Measurements from ENCODE around the gene BATF3. TPM values are rescaled to one million over a fixed set of nuclear protein-coding genes. Genes with fewer than 3 reads are reported as not detected.

Gene BATF3
- total RNA-seq, 1 experiment from 2014 or later: 3.9 TPM

GRCh38 chr1:212650228-212650627 lies 49.4 kb downstream of the BATF3 start:
- CTCF ChIA-PET: interaction anchor here (1.0 to 2.6 kb wide), 3 partner anchors 15 to 173 kb away, joined by 3 to 14 read pairs (median 10); no protein-coding TSS in a partner anchor
- no peak for ATAC-seq
- Mint-ChIP-seq H3K27me3 (ENCODE audit: low read depth) (no peaks in the 10 kb centered on the region; the same call in 1 of the 2 replicates), H3K36me3 (no peaks in the 10 kb centered on the region), H3K9me3 (no peaks in the 10 kb centered on the region), H3K4me3 (no peak overlapping the region), H3K4me1 (no peaks in the 10 kb centered on the region), H3K27ac (no peak overlapping the region)
- POLR2A ChIA-PET: no interaction called here
- no peak for DNase-seq (ENCODE audit: low spot score)
- TF ChIP-seq ETV6 (CRISPR knock-in tag; IDR thresholded peaks at IDR 0.05): no peak
- no peak for TF ChIP-seq ATF3 (CRISPR knock-in tag; conservative IDR thresholded peaks at IDR 0.05)
- TF ChIP-seq SMAD3 (CRISPR knock-in tag; IDR thresholded peaks at IDR 0.05; ENCODE audit: borderline replicate concordance): no peak
- TF ChIP-seq ELF4 (CRISPR knock-in tag; IDR thresholded peaks at IDR 0.05; ENCODE audit: low read depth): no peak
- no peak for TF ChIP-seq ATF1 (CRISPR knock-in tag; IDR thresholded peaks at IDR 0.05)
- no peak for TF ChIP-seq USF2 (CRISPR knock-in tag; IDR thresholded peaks at IDR 0.05)
- TF ChIP-seq, protein P1, sequence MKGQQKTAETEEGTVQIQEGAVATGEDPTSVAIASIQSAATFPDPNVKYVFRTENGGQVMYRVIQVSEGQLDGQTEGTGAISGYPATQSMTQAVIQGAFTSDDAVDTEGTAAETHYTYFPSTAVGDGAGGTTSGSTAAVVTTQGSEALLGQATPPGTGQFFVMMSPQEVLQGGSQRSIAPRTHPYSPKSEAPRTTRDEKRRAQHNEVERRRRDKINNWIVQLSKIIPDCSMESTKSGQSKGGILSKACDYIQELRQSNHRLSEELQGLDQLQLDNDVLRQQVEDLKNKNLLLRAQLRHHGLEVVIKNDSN (CRISPR knock-in tag; IDR thresholded peaks at IDR 0.05): no peak
- TF ChIP-seq, protein P2, sequence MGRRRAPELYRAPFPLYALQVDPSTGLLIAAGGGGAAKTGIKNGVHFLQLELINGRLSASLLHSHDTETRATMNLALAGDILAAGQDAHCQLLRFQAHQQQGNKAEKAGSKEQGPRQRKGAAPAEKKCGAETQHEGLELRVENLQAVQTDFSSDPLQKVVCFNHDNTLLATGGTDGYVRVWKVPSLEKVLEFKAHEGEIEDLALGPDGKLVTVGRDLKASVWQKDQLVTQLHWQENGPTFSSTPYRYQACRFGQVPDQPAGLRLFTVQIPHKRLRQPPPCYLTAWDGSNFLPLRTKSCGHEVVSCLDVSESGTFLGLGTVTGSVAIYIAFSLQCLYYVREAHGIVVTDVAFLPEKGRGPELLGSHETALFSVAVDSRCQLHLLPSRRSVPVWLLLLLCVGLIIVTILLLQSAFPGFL (CRISPR knock-in tag; IDR thresholded peaks at IDR 0.05; ENCODE audit: borderline replicate concordance): no peak
- no peak for TF ChIP-seq NFYB (CRISPR knock-in tag; conservative IDR thresholded peaks at IDR 0.05; ENCODE audit: low read depth)
- TF ChIP-seq OVOL2 (CRISPR knock-in tag; IDR thresholded peaks at IDR 0.05; ENCODE audit: borderline replicate concordance): no peak
- no peak for TF ChIP-seq NFE2L1 (CRISPR knock-in tag; IDR thresholded peaks at IDR 0.05)
- TF ChIP-seq RELA (CRISPR knock-in tag; IDR thresholded peaks at IDR 0.05; ENCODE audit: borderline replicate concordance): no peak
- TF ChIP-seq GABPB1 (CRISPR knock-in tag; IDR thresholded peaks at IDR 0.05): no peak
- no peak for TF ChIP-seq ZNF416 (CRISPR knock-in tag; IDR thresholded peaks at IDR 0.05)
- no peak for TF ChIP-seq CREB1 (CRISPR knock-in tag; IDR thresholded peaks at IDR 0.05)

DNA sequence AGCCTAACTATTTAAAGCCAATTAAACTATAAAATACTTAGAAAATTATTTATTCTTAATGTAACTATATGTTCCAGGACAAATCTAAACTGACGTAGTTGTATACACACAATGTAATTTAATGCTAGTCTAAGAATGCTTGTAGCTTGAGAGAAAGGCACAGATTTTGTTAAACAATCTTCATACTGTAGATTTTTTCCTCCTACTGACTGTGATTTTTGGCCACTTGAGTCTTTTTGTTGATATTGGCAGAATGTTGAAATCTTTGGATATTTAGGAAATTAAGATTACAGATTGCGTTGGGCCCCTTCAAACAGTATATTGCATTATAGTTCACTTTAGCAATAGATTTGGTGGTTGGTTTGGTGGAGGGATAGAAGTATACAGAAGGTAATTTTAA lies 50.6 kb downstream of the BATF3 start:
- Mint-ChIP-seq H3K4me1 (no peaks in the 10 kb centered on the region), H3K36me3 (no peaks in the 10 kb centered on the region), H3K9me3 (no peaks in the 10 kb centered on the region), H3K4me3 (no peak overlapping the region), H3K27me3 (ENCODE audit: low read depth) (no peaks in the 10 kb centered on the region), H3K27ac (no peak overlapping the region)
- ATAC-seq (no peak), DNase-seq (ENCODE audit: low spot score) (no peak)
- ChIA-PET CTCF (interaction anchor here (1.4 to 2.6 kb wide), 2 partner anchors 16 to 193 kb away, joined by 4 to 14 read pairs; no protein-coding TSS in a partner anchor), POLR2A (no interaction called here)
- TF ChIP-seq JUN (CRISPR knock-in tag; IDR thresholded peaks at IDR 0.05) (no peak), ETV6 (CRISPR knock-in tag; IDR thresholded peaks at IDR 0.05) (no peak), JAZF1 (CRISPR knock-in tag; IDR thresholded peaks at IDR 0.05) (no peak), NR3C1 (CRISPR knock-in tag; conservative IDR thresholded peaks at IDR 0.05; ENCODE audit: low read depth) (no peak), NFE2L1 (CRISPR knock-in tag; IDR thresholded peaks at IDR 0.05) (no peak), OVOL2 (CRISPR knock-in tag; IDR thresholded peaks at IDR 0.05; ENCODE audit: borderline replicate concordance) (no peak), ESRRA (CRISPR knock-in tag; IDR thresholded peaks at IDR 0.05; ENCODE audit: borderline replicate concordance) (no peak), PRRX2 (CRISPR knock-in tag; IDR thresholded peaks at IDR 0.05) (no peak), USF2 (CRISPR knock-in tag; IDR thresholded peaks at IDR 0.05) (no peak), CTCF (IDR thresholded peaks at IDR 0.05) (no peak), FOXP1 (CRISPR knock-in tag; IDR thresholded peaks at IDR 0.05; ENCODE audit: borderline replicate concordance) (no peak), ZNF317 (CRISPR knock-in tag; IDR thresholded peaks at IDR 0.05; ENCODE audit: borderline replicate concordance, low read depth) (no peak), ZNF396 (CRISPR knock-in tag; IDR thresholded peaks at IDR 0.05; ENCODE audit: borderline replicate concordance) (no peak), CREB1 (CRISPR knock-in tag; IDR thresholded peaks at IDR 0.05) (no peak), ATF2 (CRISPR knock-in tag; IDR thresholded peaks at IDR 0.05; ENCODE audit: borderline replicate concordance, low read depth) (no peak), TP53 (CRISPR knock-in tag; IDR thresholded peaks at IDR 0.05) (no peak)
- TF ChIP-seq, protein P3, sequence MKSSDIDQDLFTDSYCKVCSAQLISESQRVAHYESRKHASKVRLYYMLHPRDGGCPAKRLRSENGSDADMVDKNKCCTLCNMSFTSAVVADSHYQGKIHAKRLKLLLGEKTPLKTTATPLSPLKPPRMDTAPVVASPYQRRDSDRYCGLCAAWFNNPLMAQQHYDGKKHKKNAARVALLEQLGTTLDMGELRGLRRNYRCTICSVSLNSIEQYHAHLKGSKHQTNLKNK (CRISPR knock-in tag; IDR thresholded peaks at IDR 0.05): no peak
- TF ChIP-seq, protein P1 (CRISPR knock-in tag; IDR thresholded peaks at IDR 0.05): no peak
